Measurements from ENCODE around the gene UBAP1. TPM values are rescaled to one million over a fixed set of nuclear protein-coding genes. Genes with fewer than 3 reads are reported as not detected.

The UBAP1 gene
- polyA plus RNA-seq, 3 donors: 32.5 to 44.5 (median 39.2) TPM

DNA sequence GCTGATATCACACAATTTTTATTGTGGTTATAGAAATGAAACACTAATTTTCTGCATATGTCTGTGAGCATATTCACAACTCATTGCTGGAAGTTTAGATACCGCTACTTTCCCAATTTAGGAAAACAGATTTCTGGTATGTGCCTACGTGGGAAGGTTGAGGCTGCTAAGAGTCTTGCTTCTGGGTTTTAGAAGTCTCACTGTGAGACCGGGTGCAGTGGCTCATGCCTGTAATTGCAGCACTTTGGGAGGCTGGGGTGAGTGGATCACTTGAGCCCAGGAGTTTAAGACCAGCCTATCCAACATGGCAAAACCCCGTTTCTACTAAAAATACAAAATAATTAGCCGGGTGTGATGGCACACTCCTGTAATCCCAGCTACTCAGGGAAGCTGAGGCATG, 39.6 kb downstream of the UBAP1 start:
- H3K9me3 ChIP-seq (replicated peaks in 1 of 2; ENCODE audit: control insufficient read depth in 1 of 2, insufficient read depth in 1 of 2, low read length in 2 of 2): no peaks in the 10 kb centered on the region
- no peaks in the 10 kb centered on the region for H3K4me1 ChIP-seq (ENCODE audit: control insufficient read depth in 1 of 2, insufficient read depth in 2 of 2, low read length in 2 of 2)

DNA sequence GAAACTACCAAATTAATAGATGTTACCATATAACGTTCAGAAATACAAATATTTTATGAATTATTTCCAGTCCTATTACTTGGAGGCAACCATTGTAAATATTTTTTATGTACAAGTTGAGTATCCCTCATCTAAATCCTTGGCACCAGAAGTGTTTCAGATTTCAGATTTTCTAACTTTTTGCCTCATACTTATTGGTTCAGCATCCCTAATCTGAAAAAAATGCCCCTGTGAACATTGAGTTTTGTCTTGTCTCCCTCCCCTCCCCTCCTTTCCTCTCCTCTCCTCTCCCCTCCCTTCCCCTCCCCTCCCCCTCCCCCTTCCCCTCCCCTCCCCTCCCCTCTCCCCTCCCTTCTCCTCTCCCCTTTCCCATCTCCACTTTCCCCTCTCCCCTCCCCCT, 40.6 kb downstream of the UBAP1 start:
- intact Hi-C loops (cut with micrococcal nuclease): no loop called here
- Mint-ChIP-seq H3K4me3 (no peak overlapping the region), H3K9me3 (no peaks in the 10 kb centered on the region), H3K27me3 (ENCODE audit: low read depth in 3 of 3) (peaks cover 0 to 2% (median 0%) of the 10 kb centered on the region in 3 donors), H3K4me1 (no peaks in the 10 kb centered on the region), H3K36me3 (peaks cover 32 to 46% of the 10 kb centered on the region in 2 donors), H3K27ac (no peak overlapping the region)
- no peak overlapping the region for H3K4me3 ChIP-seq (replicated peaks in 1 of 3; ENCODE audit: low read depth in 2 of 3, low read length in 3 of 3)
- peaks cover 95% of the 10 kb centered on the region for H4K20me1 ChIP-seq (ENCODE audit: insufficient read depth, low read length)
- H3K27me3 ChIP-seq (ENCODE audit: control insufficient read depth in 2 of 2, insufficient read depth in 2 of 2, low read length in 2 of 2): no peaks in the 10 kb centered on the region
- TF ChIP-seq CTCF (IDR thresholded peaks at IDR 0.05): no peak
- H3K9ac ChIP-seq (ENCODE audit: insufficient read depth, low read length, poor library complexity, severe bottlenecking): no peak overlapping the region
- H3K27ac ChIP-seq (ENCODE audit: low read depth in 1 of 2, low read length in 2 of 2): no peak overlapping the region
- no peak overlapping the region for H3K4me2 ChIP-seq (replicated peaks; ENCODE audit: extremely low read depth, low read length, poor library complexity, severe bottlenecking)
- DNase-seq: no peak
- H2AFZ ChIP-seq (ENCODE audit: insufficient read depth, low read depth, low read length, poor library complexity, severe bottlenecking): no peak overlapping the region
- no CpG with 5 or more reads among the region's 1 CpG for WGBS (ENCODE audit: insufficient coverage)
- no peaks in the 10 kb centered on the region for H3K4me1 ChIP-seq (ENCODE audit: control insufficient read depth in 1 of 2, insufficient read depth in 2 of 2, low read length in 2 of 2)
- peaks cover 14 to 33% of the 10 kb centered on the region in 2 donors for H3K36me3 ChIP-seq (replicated peaks in 1 of 2; ENCODE audit: control insufficient read depth in 1 of 2, insufficient read depth in 2 of 2, low read length in 2 of 2)
- peaks cover 68% of the 10 kb centered on the region for H3K79me2 ChIP-seq (ENCODE audit: insufficient read depth, low read length)
- H3K9me3 ChIP-seq (replicated peaks in 1 of 2; ENCODE audit: control insufficient read depth in 1 of 2, insufficient read depth in 1 of 2, low read length in 2 of 2): no peaks in the 10 kb centered on the region

More for the DNA sequence above, 39.6 kb downstream of the UBAP1 start:
- no peak overlapping the region for H3K9ac ChIP-seq (ENCODE audit: insufficient read depth, low read length, poor library complexity, severe bottlenecking)
- H3K36me3 ChIP-seq (replicated peaks in 1 of 2; ENCODE audit: control insufficient read depth in 1 of 2, insufficient read depth in 2 of 2, low read length in 2 of 2): peaks cover 10 to 24% of the 10 kb centered on the region in 2 donors
- H4K20me1 ChIP-seq (ENCODE audit: insufficient read depth, low read length): peaks cover 95% of the 10 kb centered on the region
- H3K36me3 Mint-ChIP-seq: peaks cover 29 to 44% of the 10 kb centered on the region in 2 donors
- H3K27me3 Mint-ChIP-seq (ENCODE audit: low read depth in 3 of 3): no peaks in the 10 kb centered on the region
- TF ChIP-seq CTCF (IDR thresholded peaks at IDR 0.05): no peak
- no peak overlapping the region for H2AFZ ChIP-seq (ENCODE audit: insufficient read depth, low read depth, low read length, poor library complexity, severe bottlenecking)
- no peak overlapping the region for H3K4me3 ChIP-seq (replicated peaks in 1 of 3; ENCODE audit: low read depth in 2 of 3, low read length in 3 of 3)
- H3K4me2 ChIP-seq (replicated peaks; ENCODE audit: extremely low read depth, low read length, poor library complexity, severe bottlenecking): no peak overlapping the region
- no peak for DNase-seq
- WGBS (ENCODE audit: insufficient coverage): 100% methylated on average over 2 of the region's 5 CpGs
- peaks cover 59% of the 10 kb centered on the region for H3K79me2 ChIP-seq (ENCODE audit: insufficient read depth, low read length)
- no peak overlapping the region for H3K27ac ChIP-seq (ENCODE audit: low read depth in 1 of 2, low read length in 2 of 2)
- intact Hi-C loops (cut with micrococcal nuclease): no loop called here
- H3K9me3 Mint-ChIP-seq: no peaks in the 10 kb centered on the region
- no peaks in the 10 kb centered on the region for H3K27me3 ChIP-seq (ENCODE audit: control insufficient read depth in 2 of 2, insufficient read depth in 2 of 2, low read length in 2 of 2)
- no peak overlapping the region for H3K27ac Mint-ChIP-seq
- peaks cover under 1% of the 10 kb centered on the region for H3K4me1 Mint-ChIP-seq
- H3K4me3 Mint-ChIP-seq: no peak overlapping the region

All from CD14-positive monocyte (primary cell).